Measurements from ENCODE around the gene ARHGAP23.

DNA sequence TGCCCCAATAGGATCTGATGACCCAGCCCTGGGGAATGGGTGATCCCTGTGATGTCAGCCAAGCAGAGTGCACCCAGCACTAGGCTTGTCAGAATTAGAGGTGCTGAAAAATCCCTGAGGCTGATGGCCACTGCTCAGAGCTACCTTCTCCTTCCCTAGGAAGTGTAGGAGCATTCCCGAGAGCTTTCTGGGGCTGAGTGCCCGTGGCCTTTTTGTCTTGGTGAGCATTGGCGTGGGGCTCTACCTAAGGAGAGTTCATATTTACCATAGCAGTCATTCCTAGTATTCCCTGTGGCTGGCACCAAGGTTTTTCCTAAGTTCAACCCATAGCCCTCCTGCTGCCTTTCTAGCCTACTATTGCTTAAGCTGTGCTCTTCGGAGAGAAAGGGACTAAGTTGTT is 22.6 kb upstream of the ARHGAP23 start:
- TF ChIP-seq, protein P1, sequence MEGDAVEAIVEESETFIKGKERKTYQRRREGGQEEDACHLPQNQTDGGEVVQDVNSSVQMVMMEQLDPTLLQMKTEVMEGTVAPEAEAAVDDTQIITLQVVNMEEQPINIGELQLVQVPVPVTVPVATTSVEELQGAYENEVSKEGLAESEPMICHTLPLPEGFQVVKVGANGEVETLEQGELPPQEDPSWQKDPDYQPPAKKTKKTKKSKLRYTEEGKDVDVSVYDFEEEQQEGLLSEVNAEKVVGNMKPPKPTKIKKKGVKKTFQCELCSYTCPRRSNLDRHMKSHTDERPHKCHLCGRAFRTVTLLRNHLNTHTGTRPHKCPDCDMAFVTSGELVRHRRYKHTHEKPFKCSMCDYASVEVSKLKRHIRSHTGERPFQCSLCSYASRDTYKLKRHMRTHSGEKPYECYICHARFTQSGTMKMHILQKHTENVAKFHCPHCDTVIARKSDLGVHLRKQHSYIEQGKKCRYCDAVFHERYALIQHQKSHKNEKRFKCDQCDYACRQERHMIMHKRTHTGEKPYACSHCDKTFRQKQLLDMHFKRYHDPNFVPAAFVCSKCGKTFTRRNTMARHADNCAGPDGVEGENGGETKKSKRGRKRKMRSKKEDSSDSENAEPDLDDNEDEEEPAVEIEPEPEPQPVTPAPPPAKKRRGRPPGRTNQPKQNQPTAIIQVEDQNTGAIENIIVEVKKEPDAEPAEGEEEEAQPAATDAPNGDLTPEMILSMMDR (conservative IDR thresholded peaks at IDR 0.05; ENCODE audit: low read length), result no peak
- TF ChIP-seq EZH2phosphoT487 (IDR thresholded peaks at IDR 0.05; ENCODE audit: borderline replicate concordance), result no peak
